Heart left ventricle (tissue), 13 donors: ENCODE measurements around the gene CPLANE1.
"Not testable (repeated sequence)": the region's sequence is repeated elsewhere in the genome, so short reads cannot be mapped to it uniquely, and the experiment has no call there.

Experiments used
- POLR2A ChIP-seq, 2 donors: fragments of 450-650 bp; IDR thresholded peaks; one replicate each; pipeline ENCODE4 v1.6.1; 2017; ENCODE audit warnings: antibody characterized with exemption in 2 of 2, mild to moderate bottlenecking in 2 of 2, moderate library complexity in 2 of 2
- TF ChIP-seq, protein P1 (sequence below), 12 donors: fragments of 200-600 bp; sonication (generic) in 4 of 12; IDR thresholded peaks; one replicate each; pipeline versions ENCODE4 v1.5.0 to v1.8.0; 2018 to 2022; ENCODE audit warnings: antibody characterized with exemption in 12 of 12, mild to moderate bottlenecking in 5 of 12
- donor health status: ischemic (EF 13 %, LVEDD 7.1; RV severe dilation, severe dysfunction).
- donor health status: DM: no; HTN: yes; CAD: no.
- donor health status: DM: no; HTN: no; CAD: no.
- donor health status: ischemic (EF 25% LVEDD 6.9; RV normal size, moderate dysfunction).
- donor health status: ischemic (EF 25% LVEDD 5.7; RV mildly dilated, moderate dysfunction).
- donor health status: ischemic (EF 35%, LVEDD 5.7; RV mildly dilated, moderate dysfunction).
- donor health status: nonischemic (EF 11% LVEDD 7.7; RV severe dilation, severe dysfunction).
- donor health status: DM: yes; HTN: yes; CAD: no.
- donor health status: PGD.
- donor health status: ischemic (EF 29% LVEDD 5.4; RV normal size, mild dysfunction).
- donor health status: nonischemic (EF 23%, LVEDD 6.1; RV moderate dilation, normal function).

DNA sequence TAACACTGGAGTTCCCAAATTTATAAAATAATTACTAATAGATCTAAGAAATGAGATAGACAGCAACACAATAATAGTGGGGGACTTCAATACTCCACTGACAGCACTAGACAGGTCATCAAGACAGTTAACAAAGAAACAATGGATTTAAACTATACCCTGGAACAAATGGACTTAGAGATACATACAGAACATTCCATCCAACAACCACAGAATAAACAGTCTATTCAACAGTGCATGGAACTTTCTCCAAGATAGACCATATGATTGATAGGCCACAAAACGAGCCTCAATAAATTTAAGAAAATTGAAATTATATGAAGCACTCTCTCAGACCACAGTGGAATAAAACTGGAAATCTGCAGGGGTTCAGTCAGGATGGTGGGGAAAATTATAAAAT is 163.2 kb downstream of the CPLANE1 start:
- TF ChIP-seq, protein P1, sequence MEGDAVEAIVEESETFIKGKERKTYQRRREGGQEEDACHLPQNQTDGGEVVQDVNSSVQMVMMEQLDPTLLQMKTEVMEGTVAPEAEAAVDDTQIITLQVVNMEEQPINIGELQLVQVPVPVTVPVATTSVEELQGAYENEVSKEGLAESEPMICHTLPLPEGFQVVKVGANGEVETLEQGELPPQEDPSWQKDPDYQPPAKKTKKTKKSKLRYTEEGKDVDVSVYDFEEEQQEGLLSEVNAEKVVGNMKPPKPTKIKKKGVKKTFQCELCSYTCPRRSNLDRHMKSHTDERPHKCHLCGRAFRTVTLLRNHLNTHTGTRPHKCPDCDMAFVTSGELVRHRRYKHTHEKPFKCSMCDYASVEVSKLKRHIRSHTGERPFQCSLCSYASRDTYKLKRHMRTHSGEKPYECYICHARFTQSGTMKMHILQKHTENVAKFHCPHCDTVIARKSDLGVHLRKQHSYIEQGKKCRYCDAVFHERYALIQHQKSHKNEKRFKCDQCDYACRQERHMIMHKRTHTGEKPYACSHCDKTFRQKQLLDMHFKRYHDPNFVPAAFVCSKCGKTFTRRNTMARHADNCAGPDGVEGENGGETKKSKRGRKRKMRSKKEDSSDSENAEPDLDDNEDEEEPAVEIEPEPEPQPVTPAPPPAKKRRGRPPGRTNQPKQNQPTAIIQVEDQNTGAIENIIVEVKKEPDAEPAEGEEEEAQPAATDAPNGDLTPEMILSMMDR (IDR thresholded peaks at IDR 0.05), result not testable (repeated sequence)
- not testable (repeated sequence) for TF ChIP-seq POLR2A (IDR thresholded peaks at IDR 0.05)
